IPS DF 19.7 (cell line): ENCODE data around the gene CUL1.

Experiments
- DNase-seq: peaks from one replicate; pipeline ENCODE4 v3.0.0-alpha.2; 2013; ENCODE audit warnings: low read depth, low spot score

CUL1 gene

GRCh38 chr7:148850564-148850963 lies 151.9 kb downstream of the CUL1 start:
- no peak for DNase-seq
